ENCODE data around the gene NFATC1.

GRCh38 chr18:79548077-79548450, 152.3 kb downstream of the NFATC1 start:
- TF ChIP-seq CTCF (IDR thresholded peaks at IDR 0.05; ENCODE audit: borderline replicate concordance, extremely low read depth, low read length, poor library complexity, severe bottlenecking) (no peak), EZH2 (IDR thresholded peaks at IDR 0.05; ENCODE audit: borderline replicate concordance, low read depth, low read length, severe bottlenecking) (no peak)

Data from DND-41 (cell line).